Testis (tissue), 3 donors: Measurements from ENCODE around the gene NBAS. TPM values are rescaled to one million over a fixed set of nuclear protein-coding genes. Genes with fewer than 3 reads are reported as not detected.

ENCODE experiments used
- DNase-seq: peaks from one replicate; pipeline ENCODE4 v3.0.0-alpha.2; 2019
- H3K27ac ChIP-seq, 2 donors: fragments of 200-600 bp; sonication (generic); one replicate each; pipeline ENCODE4 v1.5.1; 2019
- H3K27me3 ChIP-seq: fragments of 200-600 bp; sonication (generic); one replicate; pipeline ENCODE4 v1.5.1; 2019
- H3K36me3 ChIP-seq: fragments of 200-600 bp; sonication (generic); one replicate; pipeline ENCODE4 v1.5.1; 2017; ENCODE audit warnings: low read depth; ENCODE audit errors: missing control alignments
- H3K4me1 ChIP-seq: fragments of 200-600 bp; sonication (generic); one replicate; pipeline ENCODE4 v1.5.1; 2019
- H3K4me3 ChIP-seq, 2 donors: fragments of 200-600 bp; sonication (generic); one replicate each; pipeline ENCODE4 v1.5.1; 2017 to 2019
- H3K9me3 ChIP-seq: fragments of 200-600 bp; sonication (generic); one replicate; pipeline ENCODE4 v1.5.1; 2017
- CTCF ChIP-seq, 3 experiments: fragments of 450-650 bp in 2 of 3; fragments of 200-600 bp in 1 of 3; sonication (generic) in 1 of 3; IDR thresholded peaks; one replicate each; pipeline ENCODE4 v1.5.1; 2016 to 2019; ENCODE audit warnings: antibody characterized with exemption in 3 of 3, mild to moderate bottlenecking in 2 of 3, moderate library complexity in 1 of 3
- POLR2A ChIP-seq: fragments of 450-650 bp; IDR thresholded peaks from one replicate; pipeline ENCODE4 v1.6.1; 2017; ENCODE audit warnings: antibody characterized with exemption, mild to moderate bottlenecking, moderate library complexity
- WGBS, 2 donors: methylation state at CpG; one replicate each; pipeline ENCODE4 v1.1.5; 2018; 5-methylcytosine and 5-hydroxymethylcytosine counted together
- intact Hi-C: fragments of 100-400 bp; cut with DNase I; formaldehyde crosslinking; loops from one replicate; pipeline ENCODE4 v1.15.1; 2023; ENCODE audit warnings: low total_unique reads
- polyA plus RNA-seq: library from polyadenylated mRNA; stranded (reverse); fragments of 350-450 nt; fragmentation: Illumina TruSeq; extraction: RNeasy Lipid Tissue Mini Kit (QIAGEN cat#74804); gene quantifications from one replicate; pipeline ENCODE4 v1.2.3, GENCODE V29; 2014; ENCODE audit warnings: low read depth, low replicate concordance; ENCODE audit not compliant: insufficient read depth
- total RNA-seq, 2 donors: library from RNA; depleted of rRNA; stranded (reverse); fragments of >200 nt; gene quantifications; one replicate each; pipeline ENCODE4 v1.2.3, GENCODE V29; 2016

Gene NBAS
- total and polyA plus RNA-seq, 3 donors from 2014 or later = 75.8 to 84.2 (median 79.7) TPM

GRCh38 chr2:15389326-15389700 lies 171.8 kb downstream of the NBAS start:
- WGBS, 2 donors = 94% methylated on average over 1 of the region's 1 CpG
- Histone ChIP-seq H3K27me3 (no peaks in the 10 kb centered on the region), H3K9me3 (no peaks in the 10 kb centered on the region), H3K4me3 (no peak overlapping the region), H3K36me3 (no peaks in the 10 kb centered on the region), H3K4me1 (no peaks in the 10 kb centered on the region), H3K27ac (no peak overlapping the region)
- TF ChIP-seq CTCF (IDR thresholded peaks at IDR 0.05) = no peak
- no peak for TF ChIP-seq POLR2A
- DNase-seq = no peak
- intact Hi-C loops = no loop called here

GRCh38 chr2:15388406-15389325 lies 172.5 kb downstream of the NBAS start:
- WGBS, 2 donors = 80 to 91% methylated on average over 5 of the region's 5 CpGs
- intact Hi-C loops = no loop called here
- Histone ChIP-seq H3K27ac (no peak overlapping the region), H3K27me3 (no peaks in the 10 kb centered on the region), H3K9me3 (no peaks in the 10 kb centered on the region), H3K4me3 (no peak overlapping the region), H3K4me1 (no peaks in the 10 kb centered on the region), H3K36me3 (no peaks in the 10 kb centered on the region)
- TF ChIP-seq POLR2A = no peak
- no peak for DNase-seq

GRCh38 chr2:15385184-15385583 lies 175.9 kb downstream of the NBAS start:
- Histone ChIP-seq H3K36me3 (no peaks in the 10 kb centered on the region), H3K27me3 (no peaks in the 10 kb centered on the region), H3K27ac (no peak overlapping the region), H3K4me3 (no peak overlapping the region), H3K4me1 (no peaks in the 10 kb centered on the region), H3K9me3 (no peaks in the 10 kb centered on the region)
- TF ChIP-seq POLR2A = no peak
- TF ChIP-seq CTCF (IDR thresholded peaks at IDR 0.05) = no peak
- intact Hi-C loops = no loop called here
- no peak for DNase-seq
- WGBS, 2 donors = 95 to 100% methylated on average over 1 of the region's 1 CpG

GRCh38 chr2:15383695-15384350 lies 177.3 kb downstream of the NBAS start:
- Histone ChIP-seq H3K27ac (no peak overlapping the region), H3K36me3 (no peaks in the 10 kb centered on the region), H3K27me3 (no peaks in the 10 kb centered on the region), H3K9me3 (no peaks in the 10 kb centered on the region), H3K4me1 (no peaks in the 10 kb centered on the region), H3K4me3 (no peak overlapping the region)
- TF ChIP-seq POLR2A (no peak), CTCF (IDR thresholded peaks at IDR 0.05) (no peak)
- DNase-seq = no peak
- intact Hi-C loops = no loop called here
- 96 to 97% methylated on average over 7 of the region's 7 CpGs for WGBS, 2 donors

GRCh38 chr2:15378148-15378908 lies 182.8 kb downstream of the NBAS start:
- no peaks in the 10 kb centered on the region for H3K4me1 ChIP-seq
- WGBS, 2 donors = 75 to 85% methylated on average over 6 of the region's 6 CpGs
- H3K36me3 ChIP-seq = no peaks in the 10 kb centered on the region
- H3K4me3 ChIP-seq = no peak overlapping the region
- intact Hi-C loops = no loop called here
- H3K27ac ChIP-seq = no peak overlapping the region
- TF ChIP-seq POLR2A (no peak), CTCF (IDR thresholded peaks at IDR 0.05) (no peak)
- no peaks in the 10 kb centered on the region for H3K9me3 ChIP-seq
- DNase-seq = no peak
- H3K27me3 ChIP-seq = no peaks in the 10 kb centered on the region
